Erythroblast (primary cell): ENCODE data around the gene ID1.

Source experiments
- DNase-seq, 2 experiments: peaks; one replicate each; lab custom pipeline; 2025; lab: John Stamatoyannopoulos, UW
- GATA1 ChIP-seq: IDR thresholded peaks from 2 replicates; pipeline ENCODE4 v1.6.1; 2011; ENCODE audit warnings: low read depth, mild to moderate bottlenecking, control low read depth, low read length, moderate library complexity
- POLR2A ChIP-seq: IDR thresholded peaks from 2 replicates; pipeline ENCODE4 v1.6.1; 2011; ENCODE audit warnings: mild to moderate bottlenecking, low read length

The ID1 gene

DNA sequence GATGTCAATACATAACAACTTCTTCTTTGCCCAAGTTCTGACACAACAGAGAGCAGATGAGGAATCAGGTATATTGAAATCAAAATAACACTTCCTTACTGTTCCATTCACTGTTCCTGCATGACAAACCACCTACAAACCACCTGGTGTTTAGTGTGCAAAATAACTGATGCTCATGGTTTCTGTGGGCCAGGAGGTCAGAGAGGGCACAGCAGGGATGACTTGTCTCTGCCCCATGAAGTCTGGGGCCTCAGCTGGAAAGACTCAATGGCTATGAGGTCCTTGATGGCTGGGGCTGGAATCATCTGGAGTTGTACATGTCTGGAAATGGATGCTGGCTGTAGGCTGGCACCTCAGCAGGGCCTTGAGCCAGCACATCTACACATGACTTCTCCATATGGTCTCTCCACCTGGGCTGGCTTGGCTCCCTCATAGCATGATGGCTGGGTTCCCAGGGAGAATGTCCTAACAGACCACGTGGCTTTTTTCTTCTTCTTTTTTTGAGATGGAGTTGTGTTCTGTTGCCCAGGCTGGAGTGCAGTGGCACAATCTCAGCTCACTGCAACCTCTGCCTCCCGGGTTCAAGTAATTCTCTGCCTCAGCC lies 25.2 kb downstream of the ID1 start:
- TF ChIP-seq POLR2A: no peak
- TF ChIP-seq GATA1: no peak
- DNase-seq: no peak

DNA sequence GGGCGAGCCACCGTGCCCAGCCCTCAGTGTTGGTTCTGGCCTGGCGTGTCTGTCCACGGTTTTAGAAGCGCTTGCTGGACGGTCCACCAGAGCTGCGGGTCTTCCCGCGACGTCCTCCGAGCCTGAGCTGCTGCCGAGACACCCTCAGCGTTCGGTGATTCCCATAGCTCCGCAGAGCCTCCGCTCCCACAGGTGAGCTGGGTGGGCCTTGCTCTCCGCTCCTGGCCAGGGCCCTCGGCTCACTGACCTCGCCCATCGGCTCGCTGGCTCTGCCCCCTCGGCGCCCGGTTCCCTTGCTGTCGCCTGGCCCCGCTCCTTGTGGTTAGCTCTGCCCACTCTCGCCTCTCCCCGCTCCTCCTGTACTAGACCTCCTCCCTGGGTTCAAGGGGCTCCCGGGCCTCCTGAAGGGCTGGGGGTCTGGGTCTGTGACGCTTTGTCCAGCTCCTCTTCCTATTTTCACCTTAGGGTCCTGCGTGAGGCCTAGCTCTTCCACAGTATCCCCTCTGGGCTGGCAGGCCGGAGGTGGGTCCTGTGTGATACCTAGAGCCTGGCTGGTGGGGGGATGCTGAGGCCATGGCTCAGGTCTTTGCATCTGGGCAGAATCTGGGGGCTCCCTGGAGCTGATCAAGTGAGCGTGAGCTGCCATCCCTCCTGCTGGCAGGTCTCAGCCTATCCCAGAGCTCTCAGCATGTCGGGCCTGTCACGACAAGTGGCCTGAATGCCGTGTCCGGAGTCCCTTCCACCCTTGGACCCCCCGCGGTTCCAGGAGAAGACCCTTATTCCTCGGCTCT lies 27.7 kb downstream of the ID1 start:
- DNase-seq: no peak
- TF ChIP-seq GATA1 (no peak), POLR2A (no peak)

GRCh38 chr20:31633339-31633914 lies 28.3 kb downstream of the ID1 start:
- no peak for TF ChIP-seq POLR2A
- no peak for TF ChIP-seq GATA1

DNA sequence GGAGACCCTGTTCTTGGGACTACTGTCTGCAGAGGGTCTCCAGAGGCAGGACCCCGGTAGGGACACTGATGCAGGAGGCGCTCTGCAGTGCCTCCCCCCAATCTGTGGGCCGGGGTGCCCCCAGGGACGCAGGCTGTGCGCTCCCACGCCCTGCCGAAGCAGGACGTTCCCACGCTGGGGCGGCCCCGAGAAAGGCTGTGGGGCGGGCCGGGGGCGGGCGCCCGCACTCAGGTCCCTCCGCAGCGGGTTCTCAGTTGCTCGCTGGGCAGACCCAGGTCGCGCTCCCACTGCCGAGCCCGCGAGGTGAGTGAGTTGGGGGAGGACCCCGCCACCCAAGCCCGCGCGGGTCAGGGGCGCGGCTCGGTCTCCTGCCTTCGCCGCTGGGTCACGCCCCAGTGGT lies 32.6 kb downstream of the ID1 start, which contains the start of gene COX4I2:
TSS of gene COX4I2 (plus strand) at position 253 of the 400 bp plus-strand sequence. CDS start 1,106 bp downstream, outside the sequence.
- TF ChIP-seq GATA1: no peak
- TF ChIP-seq POLR2A: no peak
- no peak for DNase-seq

More at GRCh38 chr20:31633339-31633914, 28.3 kb downstream of the ID1 start:
- DNase-seq: no peak

DNA sequence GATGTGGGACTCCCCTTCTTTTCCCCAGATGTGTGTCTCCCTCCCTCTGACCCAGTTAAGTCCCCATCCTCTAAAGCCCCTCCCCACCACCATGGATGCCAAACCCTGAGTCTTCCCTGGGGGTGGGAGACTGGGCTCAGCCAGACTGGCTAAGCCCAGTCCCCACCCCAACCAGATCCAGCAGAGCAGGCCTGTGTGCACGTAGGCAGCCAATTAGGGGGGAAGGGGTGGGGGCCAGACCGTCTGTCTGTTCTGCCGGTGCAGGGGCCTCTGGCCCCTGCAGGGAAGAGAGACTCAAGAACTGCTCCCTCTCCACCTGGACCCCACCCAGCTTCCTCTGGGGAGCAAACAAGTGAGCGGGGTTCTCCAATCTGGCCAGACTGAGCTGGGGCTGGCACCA lies 33.2 kb downstream of the ID1 start:
- TF ChIP-seq GATA1 (no peak), POLR2A (no peak)
- DNase-seq: no peak

GRCh38 chr20:31638816-31639215 lies 33.7 kb downstream of the ID1 start:
- DNase-seq: no peak
- no peak for TF ChIP-seq GATA1
- no peak for TF ChIP-seq POLR2A

GRCh38 chr20:31640259-31640658 lies 35.2 kb downstream of the ID1 start:
- no peak for DNase-seq
- TF ChIP-seq GATA1 (no peak), POLR2A (no peak)

- no peak for TF ChIP-seq GATA1
- no peak for TF ChIP-seq POLR2A
- no peak for DNase-seq
These were observed 36.3 kb downstream of the ID1 start for GRCh38 chr20:31641391-31641790.

- DNase-seq: no peak
- TF ChIP-seq POLR2A (no peak), GATA1 (no peak)
These were observed 37.7 kb downstream of the ID1 start for GRCh38 chr20:31642837-31643236.

GRCh38 chr20:31643522-31643921 lies 38.4 kb downstream of the ID1 start:
- TF ChIP-seq GATA1: no peak
- TF ChIP-seq POLR2A: no peak
- no peak for DNase-seq

GRCh38 chr20:31644701-31645100 lies 39.6 kb downstream of the ID1 start:
- TF ChIP-seq GATA1 (no peak), POLR2A (no peak)
- DNase-seq: no peak

- peak; percentile 45 for DNase-seq
These were observed 43.0 kb downstream of the ID1 start for GRCh38 chr20:31648104-31648503.

DNA sequence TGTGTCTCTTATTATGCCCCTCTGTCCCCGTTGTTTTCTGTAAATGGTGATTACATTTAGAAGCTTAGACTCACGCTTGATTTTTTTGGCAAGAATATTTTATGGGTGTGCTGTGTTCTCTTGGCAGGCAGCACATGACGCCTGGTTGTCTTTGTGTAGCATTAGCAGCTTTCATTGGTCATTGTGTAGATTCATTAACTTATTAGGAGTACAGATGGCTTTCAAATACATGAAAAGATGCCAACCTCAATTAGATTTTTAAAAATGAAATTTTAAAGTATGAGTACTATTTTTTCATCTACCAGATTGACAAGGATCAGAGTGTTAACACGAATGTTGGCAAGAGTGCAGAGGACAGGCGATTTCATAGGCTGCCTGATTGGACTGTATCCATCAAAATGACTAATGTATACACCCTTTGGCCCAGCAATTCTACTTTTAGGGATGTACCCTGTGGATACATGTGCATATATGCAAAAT lies 47.9 kb downstream of the ID1 start:
- TF ChIP-seq POLR2A (no peak), GATA1 (no peak)
- no peak for DNase-seq

DNA sequence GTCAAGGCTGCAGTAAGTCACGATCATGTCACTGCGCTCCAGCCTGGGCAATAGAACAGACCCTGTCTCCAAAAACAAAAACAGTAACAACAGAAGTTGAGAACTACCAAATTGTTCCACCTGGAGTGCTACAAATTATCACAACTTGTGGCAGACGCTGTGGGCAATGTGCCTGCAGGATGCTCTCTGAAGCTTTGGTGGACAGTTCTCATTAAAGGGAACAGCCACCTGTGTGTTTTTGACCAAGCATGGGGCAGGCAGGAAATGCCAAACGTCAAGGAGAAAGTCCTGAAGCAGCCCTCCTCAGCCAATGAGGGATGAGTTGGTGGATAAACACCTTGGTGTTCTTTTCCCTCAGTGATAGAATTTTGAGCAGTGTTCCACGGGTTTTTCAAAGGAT lies 48.5 kb downstream of the ID1 start:
- no peak for TF ChIP-seq GATA1
- no peak for DNase-seq

DNA sequence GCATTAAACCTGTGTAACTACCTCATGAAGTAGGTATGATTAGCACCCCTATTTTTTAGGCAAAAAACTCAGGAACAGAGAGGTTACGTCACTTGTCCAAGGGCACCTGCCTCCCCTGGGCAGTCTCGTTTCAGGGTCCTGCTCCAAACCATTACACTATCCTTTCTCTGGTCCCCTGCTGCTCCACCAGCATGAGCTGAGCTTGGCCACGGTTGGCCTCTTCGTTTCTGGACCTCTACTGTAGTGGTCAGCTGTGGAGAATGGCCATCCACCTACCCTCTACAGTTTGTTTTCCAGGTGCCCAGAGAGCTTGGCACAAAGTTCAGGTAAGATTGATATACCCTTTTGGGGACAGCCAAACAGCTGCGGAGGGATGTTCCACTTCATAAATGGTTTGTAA lies 49.4 kb downstream of the ID1 start:
- no peak for DNase-seq
- no peak for TF ChIP-seq POLR2A
- no peak for TF ChIP-seq GATA1
